Adrenal gland (tissue), 12 donors: ENCODE results near the gene CNOT2. TPM values are rescaled to one million over a fixed set of nuclear protein-coding genes. Genes with fewer than 3 reads are reported as not detected.

Experiments
- DNase-seq, 7 donors: peaks; one replicate each; pipeline ENCODE4 v3.0.0-alpha.2; 2019 to 2020
- H3K27ac ChIP-seq, 5 donors: fragments of 200-600 bp; sonication (generic) in 4 of 5; 1 replicate in 3 of 5; 2 replicates in 2 of 5; pipeline versions ENCODE4 v1.5.1 to v1.8.0; 2016 to 2020; ENCODE audit warnings: mild to moderate bottlenecking in 1 of 5
- H3K27me3 ChIP-seq: fragments of 200-600 bp; 2 replicates; pipeline ENCODE4 v1.8.0; 2021
- H3K36me3 ChIP-seq, 2 donors: fragments of 200-600 bp; replicated peaks in 1 of 2; 1 replicate in 1 of 2; 2 replicates in 1 of 2; pipeline versions ENCODE4 v1.5.1 to v1.8.0; 2018 to 2022
- H3K4me1 ChIP-seq, 2 donors: fragments of 200-600 bp; replicated peaks in 1 of 2; 1 replicate in 1 of 2; 2 replicates in 1 of 2; pipeline versions ENCODE4 v1.5.1 to v1.8.0; 2018 to 2021
- H3K4me3 ChIP-seq, 4 donors: fragments of 200-600 bp; sonication (generic) in 3 of 4; one replicate each; pipeline ENCODE4 v1.5.1; 2016 to 2018
- H3K9me3 ChIP-seq, 3 donors: fragments of 200-600 bp; sonication (generic) in 1 of 3; replicated peaks in 1 of 3; 1 replicate in 2 of 3; 2 replicates in 1 of 3; pipeline versions ENCODE4 v1.5.1 to v1.8.0; 2016 to 2021
- POLR2A ChIP-seq, 2 donors: fragments of 450-650 bp; IDR thresholded peaks; one replicate each; pipeline ENCODE4 v1.6.1; 2017; ENCODE audit warnings: antibody characterized with exemption in 2 of 2, mild to moderate bottlenecking in 2 of 2, moderate library complexity in 1 of 2
- WGBS, 4 donors: extraction: QIAGEN DNeasy Blood & Tissue Kit in 2 of 4; methylation state at CpG; one replicate each; pipeline versions ENCODE4 v1.1.5 to v1.1.7; 2013 to 2017; 5-methylcytosine and 5-hydroxymethylcytosine counted together
- intact Hi-C, 2 donors: fragments of 100-400 bp; cut with DNase I; formaldehyde crosslinking; loops; one replicate each; pipeline versions ENCODE4 v1.14.1 to v1.15.0; 2022 to 2023
- polyA plus RNA-seq, 3 donors: library from polyadenylated mRNA; stranded (reverse); fragments of 200-250 nt in 2 of 3; fragments of 350-450 nt in 1 of 3; fragmentation: Illumina TruSeq in 1 of 3; extraction: RNeasy Lipid Tissue Mini Kit (QIAGEN cat#74804) in 1 of 3; gene quantifications; one replicate each; pipeline ENCODE4 v1.2.3, GENCODE V29; 2013 to 2014
- total RNA-seq, 9 donors: library from RNA; depleted of rRNA in 4 of 9; stranded (reverse); fragments of >200 nt in 4 of 9; fragments of 120-200 nt in 1 of 9; fragmentation: NEBNext Ultra II Directional in 1 of 9; extraction: Animal tissue kit (Norgen Biotek cat#: 25700) in 1 of 9; gene quantifications; one replicate each; pipeline versions ENCODE4 v1.1.0 to v1.2.4, GENCODE V29; 2013 to 2023
- TF ChIP-seq, protein P1 (sequence below), 6 experiments: fragments of 450-650 bp in 4 of 6; fragments of 200-600 bp in 2 of 6; sonication (generic) in 1 of 6; IDR thresholded peaks; 1 replicate in 5 of 6; 2 replicates in 1 of 6; pipeline versions ENCODE4 v1.5.1 to v1.8.0; 2016 to 2021; ENCODE audit warnings: antibody characterized with exemption in 6 of 6, mild to moderate bottlenecking in 2 of 6, moderate library complexity in 1 of 6
- donor health status: healthy with polysubstance abuse.
- donor health status: Bipolar disorder and iron deficiency.
- donor health status: DM: yes; HTN: yes; CAD: no.
- donor health status: DM: no; HTN: no; CAD: no.
- donor health status: DM: no; HTN: no; CAD: no.
- donor health status: DM: yes; HTN: yes; CAD: no.

CNOT2 gene
- total and polyA plus RNA-seq, 12 donors, result 33.4 to 127 (median 57.1) TPM

DNA sequence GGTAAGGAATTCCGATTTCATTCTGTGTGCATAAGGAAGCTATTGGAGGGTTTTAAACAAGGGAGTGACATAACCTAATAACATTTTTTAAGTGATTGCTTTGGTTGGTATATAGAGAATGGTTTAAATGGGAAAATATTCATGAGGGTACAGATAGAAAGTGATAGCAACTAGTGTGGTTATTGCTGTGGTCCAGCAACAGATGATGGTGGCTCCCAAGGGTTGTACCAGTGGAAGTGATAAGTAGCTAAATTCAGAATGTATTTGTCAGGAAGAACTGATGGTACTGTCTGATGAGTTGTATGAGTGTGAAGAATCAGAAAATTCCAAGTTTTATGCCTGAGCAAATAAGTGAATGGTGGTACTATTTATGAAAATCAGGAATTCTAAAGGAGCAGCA lies 2.6 kb upstream of the CNOT2 start:
- no peaks in the 10 kb centered on the region for H3K9me3 ChIP-seq

DNA sequence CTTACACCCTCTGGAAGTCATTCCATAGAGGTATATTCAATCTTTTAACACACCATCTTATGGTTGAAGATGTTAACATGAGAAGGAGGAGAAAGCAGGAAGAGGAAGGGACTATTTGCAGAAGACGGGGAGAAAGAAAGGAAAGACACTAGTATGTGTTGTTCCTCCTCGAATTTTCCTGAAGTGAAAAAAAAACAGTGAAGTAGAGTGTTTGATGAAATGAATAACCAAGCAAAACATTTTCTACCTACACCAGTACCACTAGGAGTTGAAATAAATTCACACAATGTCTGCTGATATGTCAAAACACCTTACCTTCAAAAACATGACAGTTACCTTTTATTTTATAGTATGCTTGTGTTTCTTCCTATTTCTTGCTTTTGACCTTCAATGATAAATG lies 1.4 kb upstream of the CNOT2 start:
- Histone ChIP-seq H3K36me3 (peaks cover 0 to 12% of the 10 kb centered on the region in 2 donors), H3K9me3 (no peaks in the 10 kb centered on the region), H3K27ac (peak overlapping the region in 1 of 5 donors; percentile 98), H3K4me1 (peaks cover 11 to 38% of the 10 kb centered on the region in 2 donors), H3K27me3 (no peaks in the 10 kb centered on the region), H3K4me3 (no peak overlapping the region)
- 31 to 54% (median 44%) methylated on average over 2 of the region's 2 CpGs for WGBS, 4 donors
- intact Hi-C loops, result no loop called here
- no peak for DNase-seq
- TF ChIP-seq POLR2A (IDR thresholded peaks at IDR 0.05), result no peak
- TF ChIP-seq, protein P1, sequence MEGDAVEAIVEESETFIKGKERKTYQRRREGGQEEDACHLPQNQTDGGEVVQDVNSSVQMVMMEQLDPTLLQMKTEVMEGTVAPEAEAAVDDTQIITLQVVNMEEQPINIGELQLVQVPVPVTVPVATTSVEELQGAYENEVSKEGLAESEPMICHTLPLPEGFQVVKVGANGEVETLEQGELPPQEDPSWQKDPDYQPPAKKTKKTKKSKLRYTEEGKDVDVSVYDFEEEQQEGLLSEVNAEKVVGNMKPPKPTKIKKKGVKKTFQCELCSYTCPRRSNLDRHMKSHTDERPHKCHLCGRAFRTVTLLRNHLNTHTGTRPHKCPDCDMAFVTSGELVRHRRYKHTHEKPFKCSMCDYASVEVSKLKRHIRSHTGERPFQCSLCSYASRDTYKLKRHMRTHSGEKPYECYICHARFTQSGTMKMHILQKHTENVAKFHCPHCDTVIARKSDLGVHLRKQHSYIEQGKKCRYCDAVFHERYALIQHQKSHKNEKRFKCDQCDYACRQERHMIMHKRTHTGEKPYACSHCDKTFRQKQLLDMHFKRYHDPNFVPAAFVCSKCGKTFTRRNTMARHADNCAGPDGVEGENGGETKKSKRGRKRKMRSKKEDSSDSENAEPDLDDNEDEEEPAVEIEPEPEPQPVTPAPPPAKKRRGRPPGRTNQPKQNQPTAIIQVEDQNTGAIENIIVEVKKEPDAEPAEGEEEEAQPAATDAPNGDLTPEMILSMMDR (IDR thresholded peaks at IDR 0.05), result no peak

More for the DNA sequence above, 2.6 kb upstream of the CNOT2 start:
- no peak overlapping the region for H3K27ac ChIP-seq
- 82 to 90% (median 86%) methylated on average over 1 of the region's 1 CpG for WGBS, 4 donors
- H3K4me1 ChIP-seq, result peaks cover 11 to 26% of the 10 kb centered on the region in 2 donors
- DNase-seq, result no peak
- H3K4me3 ChIP-seq, result no peak overlapping the region
- intact Hi-C loops, result no loop called here
- no peaks in the 10 kb centered on the region for H3K27me3 ChIP-seq
- H3K36me3 ChIP-seq, result peaks cover 0 to 12% of the 10 kb centered on the region in 2 donors
- TF ChIP-seq POLR2A (IDR thresholded peaks at IDR 0.05), result no peak
- TF ChIP-seq, protein P1 (IDR thresholded peaks at IDR 0.05), result no peak

DNA sequence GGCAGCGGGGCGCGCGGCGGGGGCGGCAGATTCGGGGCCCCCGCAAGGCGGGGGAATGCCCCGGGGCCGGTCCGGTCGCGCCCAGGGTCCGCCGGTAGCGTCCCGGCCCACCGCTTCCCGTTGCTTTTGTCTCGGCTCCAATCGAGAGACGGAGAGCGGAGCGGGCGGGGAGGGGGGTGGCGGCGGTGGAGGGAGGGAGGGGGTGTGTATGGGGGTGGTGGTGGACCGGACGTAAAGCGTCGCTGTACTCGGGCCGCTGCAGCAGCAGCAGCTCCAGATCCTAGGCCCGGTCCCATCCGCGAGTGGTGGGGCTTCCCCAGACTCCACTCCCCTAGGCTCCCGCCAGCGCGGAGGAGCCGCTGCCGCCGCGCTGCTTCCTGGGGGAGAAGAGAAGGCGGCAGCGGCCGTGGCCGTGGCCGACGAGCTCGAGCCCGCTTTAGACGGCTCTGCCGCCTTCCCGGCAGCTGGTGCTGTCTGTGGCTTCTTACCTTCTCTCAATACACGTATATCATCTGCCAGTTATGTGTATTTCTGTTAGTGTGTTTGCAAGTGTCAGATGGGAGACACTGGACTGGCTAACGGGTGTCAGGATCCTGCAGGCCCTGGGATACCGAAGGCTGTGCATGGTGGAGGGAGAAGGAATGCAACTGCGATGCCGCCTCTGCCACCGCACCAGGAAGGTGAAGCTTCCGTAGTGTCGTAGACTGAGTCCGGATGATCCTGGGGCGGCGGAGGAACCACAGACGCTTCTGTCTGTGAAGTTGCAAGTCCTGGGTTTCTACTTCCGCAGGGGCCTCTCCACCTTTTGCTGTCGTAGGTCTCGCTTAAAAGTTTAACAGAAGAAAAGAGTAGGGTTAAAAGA lies 508 bp downstream of the CNOT2 start:
- intact Hi-C loops, result no loop called here
- peak overlapping the region; percentile 88 to 98 (median 98) for H3K27ac ChIP-seq
- no peaks in the 10 kb centered on the region for H3K27me3 ChIP-seq
- WGBS, 4 donors, result 0% methylated on average over 15 to 70 of the region's 70 CpGs
- H3K4me1 ChIP-seq, result peaks cover 11 to 56% of the 10 kb centered on the region in 2 donors
- TF ChIP-seq POLR2A (IDR thresholded peaks at IDR 0.05), result peak in 1 of 2 donors; percentile 49
- TF ChIP-seq, protein P1 (IDR thresholded peaks at IDR 0.05), result no peak
- peaks cover 0 to 12% of the 10 kb centered on the region in 2 donors for H3K36me3 ChIP-seq
- no peaks in the 10 kb centered on the region for H3K9me3 ChIP-seq
- peak overlapping the region; percentile 82 to 97 (median 90) for H3K4me3 ChIP-seq
- DNase-seq, result peak; percentile 70 to 79 (median 75)

DNA sequence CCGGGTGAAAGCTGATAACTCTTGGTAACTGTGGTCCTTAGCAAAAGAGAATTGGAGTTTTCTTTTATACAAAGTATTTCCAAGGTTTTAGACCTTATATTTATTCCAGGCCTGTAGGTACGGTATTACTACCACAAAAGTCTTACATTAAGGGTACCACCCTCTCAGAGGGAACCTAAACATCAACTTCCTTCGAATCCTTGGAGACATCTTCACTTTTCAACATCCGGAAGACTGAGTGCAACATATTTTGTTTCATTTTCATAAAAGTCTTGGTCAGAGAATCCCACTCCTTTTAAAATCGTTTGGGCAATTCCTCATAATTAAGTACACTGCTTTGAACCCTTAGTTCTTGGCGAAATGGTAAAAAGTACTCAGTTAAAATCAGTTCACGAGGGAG lies 1.2 kb downstream of the CNOT2 start:
- Histone ChIP-seq H3K4me1 (peaks cover 11 to 63% of the 10 kb centered on the region in 2 donors), H3K36me3 (peaks cover 0 to 12% of the 10 kb centered on the region in 2 donors), H3K4me3 (peak overlapping the region in 3 of 4 donors; percentile 82 to 97 (median 94)), H3K27me3 (no peaks in the 10 kb centered on the region), H3K27ac (peak overlapping the region; percentile 37 to 98 (median 98)), H3K9me3 (no peaks in the 10 kb centered on the region)
- TF ChIP-seq, protein P1 (IDR thresholded peaks at IDR 0.05), result no peak
- TF ChIP-seq POLR2A (IDR thresholded peaks at IDR 0.05), result no peak
- no peak for DNase-seq
- WGBS, 4 donors, result 12 to 22% (median 16%) methylated on average over 7 of the region's 7 CpGs
- intact Hi-C loops, result no loop called here
